Measurements from ENCODE around the gene TBC1D5.

DNA sequence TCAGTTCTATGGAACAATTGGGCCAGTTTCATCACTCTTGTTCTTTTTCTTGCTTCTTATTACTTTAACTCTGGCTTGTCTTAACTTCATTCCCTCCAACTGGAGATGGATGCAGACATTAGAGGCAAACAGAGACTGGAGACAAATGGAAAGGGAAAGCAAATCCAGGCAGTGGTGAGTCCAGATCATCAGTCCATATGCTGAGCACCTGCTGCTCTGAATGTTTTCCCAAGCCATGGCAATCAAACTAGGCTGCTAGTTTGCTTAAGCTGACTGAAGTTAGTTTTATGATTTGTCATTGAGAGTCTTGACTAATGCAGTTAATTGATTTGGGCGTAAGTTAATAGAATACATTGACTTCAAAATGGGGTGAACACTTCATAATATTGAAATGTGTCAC is 41.0 kb upstream of the TBC1D5 start:
- TF ChIP-seq, protein P1, sequence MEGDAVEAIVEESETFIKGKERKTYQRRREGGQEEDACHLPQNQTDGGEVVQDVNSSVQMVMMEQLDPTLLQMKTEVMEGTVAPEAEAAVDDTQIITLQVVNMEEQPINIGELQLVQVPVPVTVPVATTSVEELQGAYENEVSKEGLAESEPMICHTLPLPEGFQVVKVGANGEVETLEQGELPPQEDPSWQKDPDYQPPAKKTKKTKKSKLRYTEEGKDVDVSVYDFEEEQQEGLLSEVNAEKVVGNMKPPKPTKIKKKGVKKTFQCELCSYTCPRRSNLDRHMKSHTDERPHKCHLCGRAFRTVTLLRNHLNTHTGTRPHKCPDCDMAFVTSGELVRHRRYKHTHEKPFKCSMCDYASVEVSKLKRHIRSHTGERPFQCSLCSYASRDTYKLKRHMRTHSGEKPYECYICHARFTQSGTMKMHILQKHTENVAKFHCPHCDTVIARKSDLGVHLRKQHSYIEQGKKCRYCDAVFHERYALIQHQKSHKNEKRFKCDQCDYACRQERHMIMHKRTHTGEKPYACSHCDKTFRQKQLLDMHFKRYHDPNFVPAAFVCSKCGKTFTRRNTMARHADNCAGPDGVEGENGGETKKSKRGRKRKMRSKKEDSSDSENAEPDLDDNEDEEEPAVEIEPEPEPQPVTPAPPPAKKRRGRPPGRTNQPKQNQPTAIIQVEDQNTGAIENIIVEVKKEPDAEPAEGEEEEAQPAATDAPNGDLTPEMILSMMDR (conservative IDR thresholded peaks at IDR 0.05): no peak
- TF ChIP-seq ZFX (IDR thresholded peaks at IDR 0.05): no peak
